A673 (cell line): ENCODE measurements around the gene UBE2E2.

Experiments used
- EZH2 ChIP-seq: fragments of 200-600 bp; sonication (generic); IDR thresholded peaks from 2 replicates; pipeline ENCODE4 v1.6.1; 2017; ENCODE audit warnings: borderline replicate concordance, low read depth, mild to moderate bottlenecking, mixed read lengths, antibody characterized with exemption, low read length; ENCODE audit not compliant: poor library complexity, severe bottlenecking
- TF ChIP-seq, protein P1 (sequence below): fragments of 300-800, 200-600 bp; sonication (generic); conservative IDR thresholded peaks from 2 replicates; pipeline ENCODE4 v1.5.1; 2017; ENCODE audit warnings: low read depth, mild to moderate bottlenecking, antibody characterized with exemption, low read length, moderate library complexity, mixed read lengths

DNA sequence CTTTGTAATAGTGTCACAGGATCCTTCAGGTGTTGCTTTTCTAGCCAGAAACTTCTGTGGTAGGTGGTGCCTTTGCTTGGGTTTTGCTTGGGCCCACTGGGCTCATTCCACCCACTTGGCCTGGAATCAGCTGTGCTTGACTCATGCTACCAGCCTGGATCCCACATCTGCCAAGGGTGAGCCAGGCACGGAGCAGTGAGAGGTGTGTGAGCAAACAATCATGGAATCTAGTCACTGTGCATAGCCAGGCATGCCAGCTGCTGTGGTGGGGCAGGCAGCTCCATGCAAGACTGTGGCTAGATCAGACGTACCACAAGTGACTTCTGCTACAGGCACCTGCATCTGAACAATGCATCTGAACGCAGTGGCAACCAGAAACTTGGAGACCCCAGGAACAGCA, 275.9 kb downstream of the UBE2E2 start:
- TF ChIP-seq, protein P1, sequence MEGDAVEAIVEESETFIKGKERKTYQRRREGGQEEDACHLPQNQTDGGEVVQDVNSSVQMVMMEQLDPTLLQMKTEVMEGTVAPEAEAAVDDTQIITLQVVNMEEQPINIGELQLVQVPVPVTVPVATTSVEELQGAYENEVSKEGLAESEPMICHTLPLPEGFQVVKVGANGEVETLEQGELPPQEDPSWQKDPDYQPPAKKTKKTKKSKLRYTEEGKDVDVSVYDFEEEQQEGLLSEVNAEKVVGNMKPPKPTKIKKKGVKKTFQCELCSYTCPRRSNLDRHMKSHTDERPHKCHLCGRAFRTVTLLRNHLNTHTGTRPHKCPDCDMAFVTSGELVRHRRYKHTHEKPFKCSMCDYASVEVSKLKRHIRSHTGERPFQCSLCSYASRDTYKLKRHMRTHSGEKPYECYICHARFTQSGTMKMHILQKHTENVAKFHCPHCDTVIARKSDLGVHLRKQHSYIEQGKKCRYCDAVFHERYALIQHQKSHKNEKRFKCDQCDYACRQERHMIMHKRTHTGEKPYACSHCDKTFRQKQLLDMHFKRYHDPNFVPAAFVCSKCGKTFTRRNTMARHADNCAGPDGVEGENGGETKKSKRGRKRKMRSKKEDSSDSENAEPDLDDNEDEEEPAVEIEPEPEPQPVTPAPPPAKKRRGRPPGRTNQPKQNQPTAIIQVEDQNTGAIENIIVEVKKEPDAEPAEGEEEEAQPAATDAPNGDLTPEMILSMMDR: no peak
- TF ChIP-seq EZH2: no peak
